HepG2 (cell line): ENCODE data around the gene MAPK14. TPM values are rescaled to one million over a fixed set of nuclear protein-coding genes. Genes with fewer than 3 reads are reported as not detected.

ENCODE experiments used
- ARNT ChIP-seq: fragments of 450-650 bp; IDR thresholded peaks from 2 replicates; pipeline ENCODE4 v1.6.1; 2017
- KAT8 ChIP-seq: IDR thresholded peaks from 2 replicates; pipeline ENCODE4 v1.6.1; 2016; ENCODE audit warnings: missing genetic modification reagents, missing compliant biosample characterization
- PLSCR1 ChIP-seq: sonication (generic); formaldehyde crosslinking; IDR thresholded peaks from 2 replicates; pipeline ENCODE4 v1.5.0; 2020; ENCODE audit warnings: missing genetic modification reagents, mild to moderate bottlenecking, borderline replicate concordance
- ZBTB40 ChIP-seq, 2 experiments: fragments of 450-650 bp in 1 of 2; sonication (generic) in 1 of 2; formaldehyde crosslinking in 1 of 2; IDR thresholded peaks; 2 replicates each; pipeline versions ENCODE4 v1.6.1 to v1.8.0; 2016 to 2022; ENCODE audit warnings: antibody characterized with exemption in 1 of 2, mild to moderate bottlenecking in 1 of 2, missing genetic modification reagents in 1 of 2
- ZC3H4 ChIP-seq: sonication (generic); formaldehyde crosslinking; IDR thresholded peaks from 2 replicates; pipeline ENCODE4 v1.4.0; 2020; ENCODE audit warnings: missing genetic modification reagents, borderline replicate concordance
- ZNF136 ChIP-seq: sonication (generic); formaldehyde crosslinking; IDR thresholded peaks from 2 replicates; pipeline ENCODE4 v1.8.1; 2022; ENCODE audit warnings: low read depth, mild to moderate bottlenecking, moderate library complexity, missing genetic modification reagents
- ZNF160 ChIP-seq: sonication (generic); formaldehyde crosslinking; IDR thresholded peaks from 2 replicates; pipeline ENCODE4 v1.8.0; 2022; ENCODE audit warnings: mild to moderate bottlenecking, inconsistent platforms, missing genetic modification reagents
- ZNF430 ChIP-seq: sonication (generic); formaldehyde crosslinking; IDR thresholded peaks from 2 replicates; pipeline ENCODE4 v1.9.0; 2021; ENCODE audit warnings: mild to moderate bottlenecking, missing genetic modification reagents
- ZNF644 ChIP-seq: IDR thresholded peaks from 2 replicates; pipeline ENCODE4 v1.6.1; 2016; ENCODE audit warnings: low read depth
- ZNF792 ChIP-seq: IDR thresholded peaks from 2 replicates; pipeline ENCODE4 v1.6.1; 2016
- polyA plus RNA-seq, 8 experiments: library from polyadenylated mRNA; depleted of rRNA in 3 of 8; stranded (reverse) in 7 of 8; unstranded in 1 of 8; fragments of >200 nt; fragmentation: Illumina TruSeq in 4 of 8; extraction: Trizol in 4 of 8; gene quantifications; 2 replicates each; pipeline versions ENCODE4 v1.2.1 to v1.2.3, GENCODE V29; 2011 to 2016; ENCODE audit warnings: low read depth in 4 of 8, missing spikeins in 1 of 8, mixed read lengths in 1 of 8; ENCODE audit not compliant: insufficient read depth in 1 of 8
- total RNA-seq, 5 experiments: library from RNA; depleted of rRNA; stranded (reverse); fragments of >200 nt; fragmentation: Illumina TruSeq; extraction: Trizol; gene quantifications; 2 replicates each; pipeline ENCODE4 v1.2.3, GENCODE V29; 2016; ENCODE audit warnings: low read depth in 1 of 5
- TF ChIP-seq, protein P1 (sequence below): sonication (generic); formaldehyde crosslinking; IDR thresholded peaks from 2 replicates; pipeline ENCODE4 v1.5.1; 2020; ENCODE audit warnings: mild to moderate bottlenecking, missing genetic modification reagents, borderline replicate concordance

The MAPK14 gene
- total and polyA plus RNA-seq, 2 of the 13 experiments (the other 11 are each of a cell fraction or from before 2014, with no cell fraction given) = 66.3 to 67.3 TPM

DNA sequence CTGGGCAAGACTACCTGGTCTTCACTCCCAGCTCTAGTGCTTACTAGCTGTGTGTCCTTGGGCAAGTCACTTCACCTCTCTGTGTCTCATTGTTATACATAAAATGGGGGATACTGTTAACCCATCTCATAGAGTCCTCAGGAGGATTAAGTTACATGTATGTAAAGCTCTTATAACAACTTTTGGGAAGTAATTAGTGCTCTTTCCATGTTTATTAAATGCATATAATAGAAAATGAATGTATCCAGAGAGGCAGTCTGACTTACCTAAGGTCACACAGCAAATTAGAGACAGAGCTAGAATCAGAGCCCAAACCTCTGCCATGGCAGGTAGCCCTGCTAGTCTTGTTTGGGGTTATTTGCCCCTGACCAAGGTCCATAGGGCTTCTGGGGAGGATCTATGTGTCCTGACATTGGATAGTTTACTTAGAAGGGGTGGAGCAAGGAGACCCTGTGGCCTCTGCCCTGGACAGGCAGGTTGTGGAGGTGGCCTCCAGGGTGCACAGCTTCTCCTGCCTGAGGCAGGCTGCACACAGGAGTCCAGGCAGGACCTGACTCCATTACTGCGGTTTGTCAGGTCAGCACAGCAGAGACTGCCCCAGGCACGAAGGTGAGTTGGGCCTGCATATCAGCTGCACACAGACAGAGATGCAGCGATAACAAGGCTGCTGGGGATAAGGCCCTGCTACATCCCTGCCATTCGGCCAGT is 94.3 kb downstream of the MAPK14 start (continued):
- TF ChIP-seq ZBTB40 (IDR thresholded peaks at IDR 0.05) = no peak
- TF ChIP-seq ZBTB40 (CRISPR knock-in tag; IDR thresholded peaks at IDR 0.05) = peak; percentile 41; the same call in 1 of the 2 replicates
- peak; percentile 51; the same call in 1 of the 2 replicates for TF ChIP-seq ZNF160 (CRISPR knock-in tag)
- TF ChIP-seq ZNF644 (CRISPR knock-in tag) = no peak
- TF ChIP-seq ZNF430 (CRISPR knock-in tag) = 0 out of 2 replicates have a peak, but pooled peaks have one; percentile 44
- no peak for TF ChIP-seq ZNF792 (CRISPR knock-in tag)
- no peak for TF ChIP-seq ZNF136
- no peak for TF ChIP-seq KAT8
- TF ChIP-seq, protein P1, sequence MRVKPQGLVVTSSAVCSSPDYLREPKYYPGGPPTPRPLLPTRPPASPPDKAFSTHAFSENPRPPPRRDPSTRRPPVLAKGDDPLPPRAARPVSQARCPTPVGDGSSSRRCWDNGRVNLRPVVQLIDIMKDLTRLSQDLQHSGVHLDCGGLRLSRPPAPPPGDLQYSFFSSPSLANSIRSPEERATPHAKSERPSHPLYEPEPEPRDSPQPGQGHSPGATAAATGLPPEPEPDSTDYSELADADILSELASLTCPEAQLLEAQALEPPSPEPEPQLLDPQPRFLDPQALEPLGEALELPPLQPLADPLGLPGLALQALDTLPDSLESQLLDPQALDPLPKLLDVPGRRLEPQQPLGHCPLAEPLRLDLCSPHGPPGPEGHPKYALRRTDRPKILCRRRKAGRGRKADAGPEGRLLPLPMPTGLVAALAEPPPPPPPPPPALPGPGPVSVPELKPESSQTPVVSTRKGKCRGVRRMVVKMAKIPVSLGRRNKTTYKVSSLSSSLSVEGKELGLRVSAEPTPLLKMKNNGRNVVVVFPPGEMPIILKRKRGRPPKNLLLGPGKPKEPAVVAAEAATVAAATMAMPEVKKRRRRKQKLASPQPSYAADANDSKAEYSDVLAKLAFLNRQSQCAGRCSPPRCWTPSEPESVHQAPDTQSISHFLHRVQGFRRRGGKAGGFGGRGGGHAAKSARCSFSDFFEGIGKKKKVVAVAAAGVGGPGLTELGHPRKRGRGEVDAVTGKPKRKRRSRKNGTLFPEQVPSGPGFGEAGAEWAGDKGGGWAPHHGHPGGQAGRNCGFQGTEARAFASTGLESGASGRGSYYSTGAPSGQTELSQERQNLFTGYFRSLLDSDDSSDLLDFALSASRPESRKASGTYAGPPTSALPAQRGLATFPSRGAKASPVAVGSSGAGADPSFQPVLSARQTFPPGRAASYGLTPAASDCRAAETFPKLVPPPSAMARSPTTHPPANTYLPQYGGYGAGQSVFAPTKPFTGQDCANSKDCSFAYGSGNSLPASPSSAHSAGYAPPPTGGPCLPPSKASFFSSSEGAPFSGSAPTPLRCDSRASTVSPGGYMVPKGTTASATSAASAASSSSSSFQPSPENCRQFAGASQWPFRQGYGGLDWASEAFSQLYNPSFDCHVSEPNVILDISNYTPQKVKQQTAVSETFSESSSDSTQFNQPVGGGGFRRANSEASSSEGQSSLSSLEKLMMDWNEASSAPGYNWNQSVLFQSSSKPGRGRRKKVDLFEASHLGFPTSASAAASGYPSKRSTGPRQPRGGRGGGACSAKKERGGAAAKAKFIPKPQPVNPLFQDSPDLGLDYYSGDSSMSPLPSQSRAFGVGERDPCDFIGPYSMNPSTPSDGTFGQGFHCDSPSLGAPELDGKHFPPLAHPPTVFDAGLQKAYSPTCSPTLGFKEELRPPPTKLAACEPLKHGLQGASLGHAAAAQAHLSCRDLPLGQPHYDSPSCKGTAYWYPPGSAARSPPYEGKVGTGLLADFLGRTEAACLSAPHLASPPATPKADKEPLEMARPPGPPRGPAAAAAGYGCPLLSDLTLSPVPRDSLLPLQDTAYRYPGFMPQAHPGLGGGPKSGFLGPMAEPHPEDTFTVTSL = no peak
- no peak for TF ChIP-seq PLSCR1
- no peak for TF ChIP-seq ARNT
- TF ChIP-seq ZC3H4 (CRISPR knock-in tag) = no peak
